RPMI8226 (cell line): ENCODE data around the gene SULT1C2.

Experiments
- DNase-seq: peaks from one replicate; pipeline ENCODE4 v3.0.0-alpha.2; 2015

Gene SULT1C2

DNA sequence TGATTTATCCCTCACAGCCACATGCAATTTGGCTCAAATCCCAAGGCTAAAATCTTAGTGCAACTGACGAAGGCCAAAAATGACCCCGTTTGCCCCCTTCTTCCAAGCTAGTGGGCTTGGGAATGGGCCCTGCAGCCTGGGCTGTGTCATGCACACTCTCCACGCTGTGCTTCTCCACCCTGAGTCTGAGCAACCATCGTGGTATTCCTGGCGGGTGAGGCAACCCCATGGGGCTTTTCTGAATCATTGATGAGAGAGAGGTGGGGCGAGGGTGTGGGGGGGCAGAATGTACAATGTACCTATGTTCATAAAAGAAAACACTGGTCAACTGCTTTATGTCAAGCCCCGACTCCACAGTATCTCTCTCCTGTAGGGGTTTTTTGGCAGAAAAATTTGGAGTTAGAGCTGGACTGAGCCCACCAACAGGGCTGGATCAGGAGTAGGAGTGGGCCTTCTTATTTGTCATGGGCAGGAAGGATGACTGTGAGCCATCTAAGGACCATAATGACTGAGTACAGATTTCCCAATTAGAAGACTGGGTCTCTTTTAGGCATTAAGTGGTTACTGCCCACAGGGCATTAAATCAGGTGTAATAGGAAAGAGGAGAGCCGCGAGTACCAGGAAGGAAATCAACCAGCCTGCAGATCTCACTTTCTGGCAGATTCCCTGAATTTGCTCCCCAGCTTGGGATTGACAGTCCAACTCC lies 8.9 kb downstream of the SULT1C2 start:
- DNase-seq: no peak

GRCh38 chr2:108301558-108301957 lies 12.9 kb downstream of the SULT1C2 start:
- no peak for DNase-seq

GRCh38 chr2:108304975-108305374 lies 16.3 kb downstream of the SULT1C2 start:
- DNase-seq: no peak

DNA sequence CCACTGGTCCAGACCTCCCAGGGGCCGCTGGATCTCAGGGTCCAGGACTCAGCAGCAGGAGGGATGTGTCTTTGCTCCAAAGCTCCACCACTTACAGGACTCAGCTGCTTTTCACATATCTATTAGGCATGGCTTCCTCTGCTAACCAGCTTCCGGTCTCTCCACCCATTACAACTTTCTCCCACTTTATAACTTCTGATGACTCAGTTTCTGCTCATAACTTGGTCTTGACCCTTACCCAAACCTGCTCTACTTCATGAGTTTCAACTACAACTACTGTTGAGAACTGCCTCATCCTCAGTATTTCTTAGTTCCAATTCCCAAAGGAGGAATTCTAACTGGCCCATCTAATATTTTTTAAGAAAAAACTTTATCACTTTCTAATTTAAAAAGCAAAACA lies 17.2 kb downstream of the SULT1C2 start:
- DNase-seq: no peak

GRCh38 chr2:108309903-108310302 lies 21.2 kb downstream of the SULT1C2 start:
- no peak for DNase-seq

GRCh38 chr2:108314586-108315296 lies 26.0 kb downstream of the SULT1C2 start:
- no peak for DNase-seq

- DNase-seq: no peak
Observed at GRCh38 chr2:108315444-108315934, 26.8 kb downstream of the SULT1C2 start.

DNA sequence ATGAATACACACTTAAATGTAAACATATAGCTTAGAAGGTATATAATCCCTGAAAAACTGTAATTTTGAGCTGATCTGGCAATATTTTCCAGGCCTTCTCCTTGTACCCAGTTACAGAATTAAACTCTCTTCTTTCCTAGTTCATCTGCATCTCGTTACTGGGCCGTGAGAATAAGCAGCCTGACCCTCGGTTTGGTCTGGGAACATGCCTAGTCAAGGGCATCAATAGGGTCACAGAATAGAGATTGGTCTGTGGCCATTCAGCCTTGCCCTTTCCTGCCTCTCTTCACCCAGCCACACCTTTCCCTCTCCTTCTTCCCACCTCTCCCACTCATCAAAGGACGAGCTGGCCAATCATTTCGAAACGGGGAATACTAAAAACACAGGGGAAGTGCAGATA lies 27.3 kb downstream of the SULT1C2 start:
- DNase-seq: no peak

DNA sequence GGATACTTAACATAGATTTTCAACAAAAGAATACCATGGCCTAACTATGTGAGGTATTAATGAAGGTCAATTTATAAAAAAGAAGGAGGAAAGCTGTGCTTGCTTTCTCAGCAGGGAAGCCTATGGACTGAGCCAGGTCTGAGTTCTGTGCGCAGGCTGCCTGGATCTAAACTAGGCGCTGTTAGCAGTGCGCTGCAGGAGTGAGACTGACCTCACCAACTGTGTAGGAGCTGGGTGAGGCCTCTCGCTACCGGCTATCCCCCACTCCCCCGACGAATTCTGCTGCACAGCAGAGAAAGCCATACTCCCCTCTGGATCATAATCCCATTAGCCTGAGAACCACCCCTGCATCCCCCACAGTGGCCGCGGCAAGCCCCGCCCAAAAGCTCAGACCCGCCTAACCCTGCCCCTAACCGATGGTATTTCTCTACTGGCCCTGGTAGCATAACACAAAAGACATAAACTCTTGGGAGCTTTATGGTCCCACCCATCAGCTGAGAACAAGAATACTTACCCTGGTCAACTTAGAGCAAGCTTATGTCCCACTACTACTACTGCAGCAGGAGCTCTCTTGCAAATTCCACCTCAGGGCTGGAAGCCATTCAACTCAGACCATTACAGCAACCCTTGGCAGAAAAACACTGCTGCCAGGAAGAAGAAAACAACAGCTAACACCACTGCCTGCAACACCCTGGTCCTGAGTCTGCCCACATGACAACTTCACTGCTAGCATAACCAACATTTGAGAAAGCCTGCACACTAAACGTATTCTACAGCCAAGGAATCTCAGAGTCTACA lies 28.0 kb downstream of the SULT1C2 start:
- DNase-seq: no peak

DNA sequence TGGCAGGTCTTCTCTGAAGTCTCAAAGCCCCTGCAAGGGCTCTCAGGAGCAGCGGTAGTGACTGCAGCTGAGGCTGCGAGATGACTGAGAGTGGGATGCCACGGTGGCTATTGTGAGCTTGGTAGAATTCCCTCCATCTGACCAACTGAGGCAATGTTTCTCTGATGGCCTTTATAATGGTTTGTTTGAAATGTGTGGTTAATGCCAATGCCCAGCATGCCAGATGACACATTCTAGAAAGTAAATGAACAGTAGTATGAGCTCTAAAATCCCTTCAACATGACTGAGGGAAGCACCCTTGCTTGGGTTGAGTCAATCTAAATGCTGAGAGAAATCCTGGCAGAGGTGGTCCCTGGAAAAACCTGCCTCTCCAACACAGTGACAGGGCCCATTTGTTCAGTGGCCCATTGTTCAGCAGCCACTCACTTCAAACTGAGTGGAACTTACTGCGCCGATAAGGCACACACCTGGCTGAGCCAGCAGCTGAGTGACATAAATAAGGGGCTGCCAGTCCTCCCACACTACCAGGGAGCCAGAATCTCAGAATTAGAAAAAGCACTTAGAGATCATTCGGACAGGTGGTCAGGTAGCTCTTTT lies 31.7 kb downstream of the SULT1C2 start:
- no peak for DNase-seq

DNA sequence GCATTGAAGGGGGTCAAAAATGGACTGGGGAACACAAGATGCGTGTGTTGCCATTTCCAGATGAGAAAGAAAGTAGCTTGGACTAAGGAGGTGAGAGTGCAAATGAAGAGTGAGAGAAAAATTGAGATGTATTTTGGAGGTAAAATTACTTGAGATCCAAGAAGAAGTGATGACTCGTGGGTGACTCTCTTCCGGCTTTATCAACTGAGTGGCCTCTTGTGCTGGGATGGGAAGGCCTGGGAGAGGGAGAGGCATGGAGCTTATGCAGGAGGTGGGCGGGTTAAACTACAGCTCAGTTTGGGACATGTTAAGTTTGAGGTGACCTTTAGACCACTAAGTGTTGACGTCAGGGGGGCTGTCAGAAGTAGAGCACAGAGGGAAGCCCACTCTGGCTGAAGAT lies 34.9 kb downstream of the SULT1C2 start:
- no peak for DNase-seq

- no peak for DNase-seq
Observed at GRCh38 chr2:108324531-108325255, 36.0 kb downstream of the SULT1C2 start.

GRCh38 chr2:108325756-108326155 lies 37.1 kb downstream of the SULT1C2 start:
- no peak for DNase-seq

GRCh38 chr2:108329771-108330170 lies 41.1 kb downstream of the SULT1C2 start:
- no peak for DNase-seq

GRCh38 chr2:108330979-108331378 lies 42.3 kb downstream of the SULT1C2 start:
- DNase-seq: no peak

DNA sequence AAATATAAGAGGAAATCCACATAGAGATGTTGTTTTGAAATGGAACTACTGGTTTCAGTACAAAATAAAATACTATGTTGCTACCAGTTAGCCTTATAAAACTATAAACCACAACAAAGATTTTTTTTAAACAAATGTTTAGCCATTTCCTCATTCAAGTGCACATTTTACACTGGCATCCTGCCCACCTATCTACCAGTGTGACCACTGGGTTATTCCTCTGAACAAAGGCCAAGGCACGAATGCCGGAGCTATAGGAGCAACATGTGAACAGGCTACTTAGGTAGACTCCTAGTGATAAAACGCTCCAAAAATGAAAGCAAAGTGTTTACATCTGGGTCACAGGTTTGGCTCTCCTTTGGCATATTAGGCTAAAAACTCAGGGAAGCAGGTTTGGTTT lies 57.3 kb downstream of the SULT1C2 start:
- no peak for DNase-seq

DNA sequence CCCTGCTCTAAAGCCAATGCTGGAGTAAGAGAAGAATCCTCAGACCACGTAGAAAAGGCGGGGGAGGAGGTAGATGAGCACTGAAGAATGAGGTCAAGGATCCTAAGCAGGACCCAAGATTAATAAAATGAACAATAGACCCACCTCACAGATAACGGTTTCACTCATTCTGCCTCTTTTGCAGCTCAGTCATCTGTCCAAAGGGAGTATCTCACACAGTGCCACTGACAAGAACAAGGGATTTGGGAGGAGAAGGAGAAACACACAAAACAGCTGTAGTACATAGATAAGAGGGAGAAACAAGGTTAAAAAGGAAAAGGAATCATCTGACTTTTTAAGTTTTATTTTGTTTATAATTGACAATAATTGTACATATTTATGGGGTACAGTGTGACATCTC lies 58.1 kb downstream of the SULT1C2 start:
- no peak for DNase-seq

GRCh38 chr2:108347786-108348185 lies 59.1 kb downstream of the SULT1C2 start:
- DNase-seq: no peak

DNA sequence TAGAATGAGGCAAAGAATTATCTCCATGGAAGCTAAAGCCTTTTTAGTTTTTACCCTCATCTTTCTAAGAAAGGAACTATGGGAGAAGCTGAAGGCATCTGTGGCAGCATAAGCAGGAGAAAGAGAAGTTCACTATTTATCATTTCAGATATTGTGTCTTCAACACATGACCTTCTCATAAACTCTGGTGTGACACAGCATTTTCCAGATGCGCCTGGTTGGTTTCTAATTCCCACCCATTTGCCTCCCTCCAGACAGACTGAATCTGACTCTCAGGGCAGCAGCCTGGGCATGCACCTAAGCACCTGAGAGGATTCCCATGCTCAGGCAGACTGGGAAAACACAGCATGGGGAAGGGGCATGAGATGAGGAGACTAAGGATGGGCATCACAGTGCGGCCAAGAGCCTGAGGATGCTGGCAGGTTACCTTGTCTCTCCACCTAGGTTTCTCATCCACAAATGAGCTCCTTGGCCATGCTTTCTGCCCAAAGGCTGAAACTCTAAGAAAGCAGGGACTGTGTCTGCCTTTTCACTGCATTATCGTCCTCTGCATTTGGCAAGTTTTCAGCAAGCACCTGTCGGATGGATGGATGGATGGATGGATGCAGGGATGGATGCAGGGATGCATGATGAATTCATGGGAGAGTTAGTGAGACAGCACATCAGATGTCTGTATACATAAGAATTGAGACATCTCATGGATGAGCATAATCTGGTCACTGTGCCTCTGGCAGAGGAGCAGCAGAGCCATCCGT lies 60.3 kb downstream of the SULT1C2 start:
- no peak for DNase-seq

DNA sequence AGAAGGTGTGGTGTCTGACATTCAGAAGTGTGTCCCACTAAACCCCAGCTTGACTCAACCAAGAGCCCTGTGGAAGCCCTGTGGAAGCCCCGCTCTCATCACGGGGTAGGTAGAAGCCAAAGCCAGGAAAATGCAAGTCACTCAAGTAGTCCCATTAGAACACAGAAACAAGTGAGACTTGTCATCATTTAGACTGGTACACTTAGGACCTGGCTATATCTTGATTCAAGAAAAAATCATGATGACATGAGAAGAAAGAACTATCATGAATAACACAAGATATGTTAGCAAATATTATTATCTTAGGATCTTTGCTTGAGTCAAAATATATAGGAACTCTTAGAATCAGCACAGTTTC lies 60.9 kb downstream of the SULT1C2 start:
- no peak for DNase-seq

GRCh38 chr2:108351889-108352288 lies 63.2 kb downstream of the SULT1C2 start:
- no peak for DNase-seq

DNA sequence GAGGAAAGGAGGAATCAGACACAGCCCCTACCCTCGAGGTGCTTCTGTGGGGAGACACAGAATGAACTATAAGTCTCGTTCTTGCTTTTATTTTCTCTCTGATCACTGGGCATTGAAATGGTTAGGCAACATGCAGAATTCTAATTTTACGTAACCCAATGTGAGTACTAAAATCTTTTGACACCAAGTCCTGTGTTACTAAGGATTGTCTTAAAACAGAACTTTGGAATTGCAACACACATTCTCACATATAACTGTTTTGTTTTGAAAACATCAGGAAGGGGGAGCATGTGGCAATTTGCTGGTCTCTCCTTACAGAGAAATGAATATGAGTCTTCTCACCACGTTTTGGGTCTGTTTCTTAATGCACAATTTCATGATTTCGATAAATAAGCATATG lies 65.4 kb downstream of the SULT1C2 start:
- DNase-seq: no peak
